ENCODE measurements around the gene FHL1.

DNA sequence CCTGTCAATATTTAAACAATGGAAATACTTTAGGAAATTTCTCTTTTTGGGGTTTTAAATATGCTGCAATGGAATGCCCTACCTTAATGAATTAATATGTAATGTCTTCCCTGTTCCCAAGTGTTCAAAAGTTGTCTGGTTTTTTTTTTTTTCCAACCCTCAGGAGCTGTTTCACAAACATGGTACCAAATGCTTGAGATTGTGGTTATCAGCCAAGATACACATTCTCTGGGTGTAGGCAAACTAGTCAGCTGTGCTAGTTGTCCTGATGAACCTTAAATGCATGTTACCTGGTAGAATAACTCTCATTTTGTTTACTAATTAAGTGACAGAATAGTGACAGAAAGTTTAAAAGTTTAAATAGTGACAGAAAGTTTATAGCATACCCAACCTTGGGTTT is 50.7 kb downstream of the FHL1 start:
- TF ChIP-seq, protein P1, sequence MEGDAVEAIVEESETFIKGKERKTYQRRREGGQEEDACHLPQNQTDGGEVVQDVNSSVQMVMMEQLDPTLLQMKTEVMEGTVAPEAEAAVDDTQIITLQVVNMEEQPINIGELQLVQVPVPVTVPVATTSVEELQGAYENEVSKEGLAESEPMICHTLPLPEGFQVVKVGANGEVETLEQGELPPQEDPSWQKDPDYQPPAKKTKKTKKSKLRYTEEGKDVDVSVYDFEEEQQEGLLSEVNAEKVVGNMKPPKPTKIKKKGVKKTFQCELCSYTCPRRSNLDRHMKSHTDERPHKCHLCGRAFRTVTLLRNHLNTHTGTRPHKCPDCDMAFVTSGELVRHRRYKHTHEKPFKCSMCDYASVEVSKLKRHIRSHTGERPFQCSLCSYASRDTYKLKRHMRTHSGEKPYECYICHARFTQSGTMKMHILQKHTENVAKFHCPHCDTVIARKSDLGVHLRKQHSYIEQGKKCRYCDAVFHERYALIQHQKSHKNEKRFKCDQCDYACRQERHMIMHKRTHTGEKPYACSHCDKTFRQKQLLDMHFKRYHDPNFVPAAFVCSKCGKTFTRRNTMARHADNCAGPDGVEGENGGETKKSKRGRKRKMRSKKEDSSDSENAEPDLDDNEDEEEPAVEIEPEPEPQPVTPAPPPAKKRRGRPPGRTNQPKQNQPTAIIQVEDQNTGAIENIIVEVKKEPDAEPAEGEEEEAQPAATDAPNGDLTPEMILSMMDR (conservative IDR thresholded peaks at IDR 0.05; ENCODE audit: low read depth, low read length): no peak
- TF ChIP-seq EZH2 (IDR thresholded peaks at IDR 0.05; ENCODE audit: low read length, unreplicated experiment): no peak
- no peak for TF ChIP-seq EZH2phosphoT487 (IDR thresholded peaks at IDR 0.05; ENCODE audit: borderline replicate concordance, low read length)

All from PC-3 (cell line).